Activated CD4-positive, alpha-beta T cell treated with anti-CD3 and anti-CD28 coated beads for 48 hours (primary cell): ENCODE data around the gene ATP8A1.
"Not testable (repeated sequence)": the region's sequence is repeated elsewhere in the genome, so short reads cannot be mapped to it uniquely, and the experiment has no call there.

Source experiments
- DNase-seq: peaks from one replicate; pipeline ENCODE4 v3.0.0-alpha.2; 2020

ATP8A1 gene

GRCh38 chr4:42492962-42493361 is 163.9 kb downstream of the ATP8A1 start:
- no peak for DNase-seq

GRCh38 chr4:42490015-42490414 is 166.9 kb downstream of the ATP8A1 start:
- DNase-seq: no peak

GRCh38 chr4:42489095-42489494 is 167.8 kb downstream of the ATP8A1 start:
- no peak for DNase-seq

- DNase-seq: no peak
These were observed 168.4 kb downstream of the ATP8A1 start for GRCh38 chr4:42488554-42488953.

GRCh38 chr4:42488114-42488513 is 168.8 kb downstream of the ATP8A1 start:
- DNase-seq: no peak

- no peak for DNase-seq
These were observed 169.7 kb downstream of the ATP8A1 start for GRCh38 chr4:42487230-42487629.

GRCh38 chr4:42486156-42486555 is 170.7 kb downstream of the ATP8A1 start:
- DNase-seq: not testable (repeated sequence)

GRCh38 chr4:42484630-42485029 is 172.3 kb downstream of the ATP8A1 start:
- DNase-seq: no peak

- no peak for DNase-seq
These were observed 173.2 kb downstream of the ATP8A1 start for GRCh38 chr4:42483426-42484379.

GRCh38 chr4:42482516-42483327 is 174.2 kb downstream of the ATP8A1 start:
- DNase-seq: no peak

- no peak for DNase-seq
These were observed 176.2 kb downstream of the ATP8A1 start for GRCh38 chr4:42480717-42481116.

GRCh38 chr4:42480281-42480680 is 176.6 kb downstream of the ATP8A1 start:
- no peak for DNase-seq

- DNase-seq: no peak
These were observed 178.0 kb downstream of the ATP8A1 start for GRCh38 chr4:42478946-42479345.

- DNase-seq: no peak
These were observed 178.4 kb downstream of the ATP8A1 start for GRCh38 chr4:42478509-42478908.

GRCh38 chr4:42474406-42474805 is 182.5 kb downstream of the ATP8A1 start:
- DNase-seq: no peak

GRCh38 chr4:42473071-42473684 is 183.7 kb downstream of the ATP8A1 start:
- no peak for DNase-seq

GRCh38 chr4:42471896-42472295 is 185.0 kb downstream of the ATP8A1 start:
- no peak for DNase-seq

GRCh38 chr4:42470023-42470422 is 186.9 kb downstream of the ATP8A1 start:
- no peak for DNase-seq

- not testable (repeated sequence) for DNase-seq
These were observed 189.1 kb downstream of the ATP8A1 start for GRCh38 chr4:42467777-42468176.

- no peak for DNase-seq
These were observed 190.5 kb downstream of the ATP8A1 start for GRCh38 chr4:42466273-42466844.

- no peak for DNase-seq
These were observed 192.3 kb downstream of the ATP8A1 start for GRCh38 chr4:42464550-42465094.

- not testable (repeated sequence) for DNase-seq
These were observed 195.7 kb downstream of the ATP8A1 start for GRCh38 chr4:42461216-42461615.

GRCh38 chr4:42460043-42460442 is 196.9 kb downstream of the ATP8A1 start:
- DNase-seq: no peak
